ENCODE measurements around the gene NBPF11. TPM values are rescaled to one million over a fixed set of nuclear protein-coding genes. Genes with fewer than 3 reads are reported as not detected.
"Not testable (repeated sequence)": the region's sequence is repeated elsewhere in the genome, so short reads cannot be mapped to it uniquely, and the experiment has no call there.

The NBPF11 gene
- total RNA-seq, 1 donor from 2014 or later, result 9.5 TPM

DNA sequence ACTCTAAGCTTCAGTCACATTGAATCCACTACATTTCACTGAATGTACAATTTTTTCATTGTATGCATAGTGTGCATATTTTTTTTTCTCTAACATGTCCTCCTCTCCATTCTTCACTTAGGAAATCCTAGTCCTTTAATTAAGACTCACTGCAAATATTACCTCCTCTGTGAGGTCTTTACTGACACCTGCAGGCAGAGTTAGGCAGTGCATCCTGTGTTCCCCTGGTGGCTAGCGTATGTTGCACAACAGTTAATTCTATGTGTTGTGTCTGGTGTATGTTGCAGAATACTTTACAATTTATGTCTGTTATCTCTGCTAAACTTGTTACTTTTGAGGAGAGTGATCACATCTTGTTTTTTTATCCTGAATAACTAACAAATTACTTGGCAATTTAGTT, 70.9 kb downstream of the NBPF11 start:
- H3K27me3 ChIP-seq (ENCODE audit: control insufficient read depth, insufficient read depth, low read length); DNase-seq (ENCODE audit: low read depth); H3K4me3 ChIP-seq (ENCODE audit: low read depth, low read length); H3K36me3 ChIP-seq (ENCODE audit: control insufficient read depth, insufficient read depth, low read length): not testable (repeated sequence)

DNA sequence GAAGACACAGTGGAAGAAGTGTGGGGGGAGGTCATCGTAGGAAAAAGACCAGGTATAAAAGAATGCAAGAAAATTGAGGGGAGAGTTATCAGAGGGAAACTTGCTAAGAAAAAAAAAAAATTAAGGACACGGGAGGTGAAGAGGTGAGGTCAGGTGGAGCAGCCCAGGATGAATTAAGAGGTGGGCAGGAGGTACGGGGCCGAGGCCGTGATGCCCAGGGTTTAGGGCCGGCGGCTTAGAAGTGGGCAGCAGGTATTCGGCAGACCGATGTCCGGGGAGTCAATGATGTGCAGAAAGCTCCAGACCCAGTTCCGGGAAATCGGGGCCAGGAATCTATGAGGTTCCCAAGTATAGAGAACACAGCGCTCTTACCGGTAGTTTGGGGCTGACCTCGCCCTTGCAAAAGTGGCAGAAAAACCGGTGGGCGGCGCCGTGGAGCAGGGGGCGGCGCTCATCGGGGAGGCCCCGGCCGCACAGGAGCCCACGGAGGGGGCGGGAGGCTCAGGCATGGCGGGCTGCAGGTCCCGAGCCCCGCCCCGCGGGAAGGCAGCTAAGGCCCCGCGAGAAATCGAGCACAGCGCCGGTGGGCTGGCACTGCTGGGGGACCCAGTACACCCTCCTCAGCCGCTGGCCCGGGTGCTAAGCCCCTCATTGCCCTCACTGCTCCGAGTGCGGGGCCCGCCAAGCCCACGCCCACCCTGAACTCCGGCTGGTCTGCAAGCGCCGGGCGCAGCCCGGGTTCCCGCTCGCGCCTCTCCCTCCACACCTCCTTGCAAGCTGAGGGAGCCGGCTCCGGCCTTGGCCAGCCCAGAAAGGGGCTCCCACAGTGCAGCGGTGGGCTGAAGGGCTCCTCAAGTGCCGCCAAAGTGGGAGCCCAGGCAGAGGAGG, 73.2 kb downstream of the NBPF11 start:
- H3K27me3 ChIP-seq (ENCODE audit: control insufficient read depth, insufficient read depth, low read length); DNase-seq (ENCODE audit: low read depth); H3K4me3 ChIP-seq (ENCODE audit: low read depth, low read length); H3K36me3 ChIP-seq (ENCODE audit: control insufficient read depth, insufficient read depth, low read length): not testable (repeated sequence)

DNA sequence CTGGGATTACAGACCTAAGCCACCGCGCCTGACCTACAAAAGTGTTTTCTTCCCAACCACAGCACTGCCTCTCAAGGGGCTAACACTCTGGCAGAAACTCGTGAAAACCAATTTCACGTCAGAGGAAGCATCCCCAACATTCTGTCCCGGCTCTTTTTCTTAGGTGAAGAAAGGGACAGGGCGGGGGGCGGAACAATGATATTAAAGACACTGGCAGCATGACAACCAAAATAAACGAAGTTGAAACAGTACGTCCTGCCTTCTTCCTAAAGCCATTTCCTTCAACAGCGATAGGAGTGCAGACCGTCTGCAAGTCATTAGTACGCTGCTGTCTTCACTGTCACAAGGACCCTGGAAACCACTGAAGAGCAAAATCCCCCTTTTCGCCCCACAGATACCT, 74.0 kb downstream of the NBPF11 start:
- not testable (repeated sequence) for H3K4me3 ChIP-seq (ENCODE audit: low read depth, low read length); H3K36me3 ChIP-seq (ENCODE audit: control insufficient read depth, insufficient read depth, low read length); DNase-seq (ENCODE audit: low read depth); H3K27me3 ChIP-seq (ENCODE audit: control insufficient read depth, insufficient read depth, low read length)

DNA sequence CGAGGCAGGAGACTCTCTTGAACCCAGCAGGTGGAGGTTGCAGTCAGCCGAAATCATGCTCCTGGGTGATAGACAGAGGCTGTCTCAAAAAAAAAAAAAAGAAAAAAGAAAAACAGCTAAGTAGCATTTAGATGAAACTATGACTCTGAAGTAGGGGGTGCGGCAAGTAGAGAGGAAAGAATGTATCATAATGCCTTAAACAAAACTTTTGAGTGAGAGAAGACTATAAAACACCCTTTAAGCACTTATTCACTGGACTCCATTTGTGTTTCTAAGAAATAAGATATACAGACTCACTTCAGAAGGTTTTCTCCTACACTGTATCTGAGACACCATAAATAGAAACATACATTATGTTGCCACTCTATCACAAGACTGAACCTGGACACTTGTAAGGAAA, 74.6 kb downstream of the NBPF11 start:
- not testable (repeated sequence) for DNase-seq (ENCODE audit: low read depth); H3K36me3 ChIP-seq (ENCODE audit: control insufficient read depth, insufficient read depth, low read length); H3K4me3 ChIP-seq (ENCODE audit: low read depth, low read length); H3K27me3 ChIP-seq (ENCODE audit: control insufficient read depth, insufficient read depth, low read length)

- not testable (repeated sequence) for H3K4me3 ChIP-seq (ENCODE audit: low read depth, low read length); DNase-seq (ENCODE audit: low read depth); H3K27me3 ChIP-seq (ENCODE audit: control insufficient read depth, insufficient read depth, low read length); H3K36me3 ChIP-seq (ENCODE audit: control insufficient read depth, insufficient read depth, low read length)
These were observed 78.7 kb downstream of the NBPF11 start for GRCh38 chr1:148073392-148073791.

DNA sequence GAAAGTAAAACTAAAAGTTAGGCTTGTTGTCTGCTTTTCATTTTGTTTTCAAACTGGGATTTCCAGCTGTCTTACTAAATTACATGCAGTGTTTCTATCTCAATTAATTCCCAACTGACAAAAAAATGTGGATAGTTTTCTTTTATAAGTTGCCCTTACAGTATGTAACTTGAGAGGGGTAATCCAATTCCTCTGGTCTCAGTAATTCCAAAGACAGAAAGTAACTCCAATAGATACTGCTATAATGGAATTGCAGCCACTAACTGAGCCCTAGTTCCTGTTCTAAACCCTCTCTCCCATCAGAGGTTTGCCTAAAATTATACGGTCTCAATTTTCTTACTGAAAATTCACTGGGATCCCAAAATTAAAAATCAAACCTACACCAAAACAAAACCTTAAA, 83.5 kb downstream of the NBPF11 start:
- H3K36me3 ChIP-seq (ENCODE audit: control insufficient read depth, insufficient read depth, low read length); DNase-seq (ENCODE audit: low read depth); H3K27me3 ChIP-seq (ENCODE audit: control insufficient read depth, insufficient read depth, low read length); H3K4me3 ChIP-seq (ENCODE audit: low read depth, low read length): not testable (repeated sequence)

- not testable (repeated sequence) for DNase-seq (ENCODE audit: low read depth); H3K27me3 ChIP-seq (ENCODE audit: control insufficient read depth, insufficient read depth, low read length); H3K36me3 ChIP-seq (ENCODE audit: control insufficient read depth, insufficient read depth, low read length); H3K4me3 ChIP-seq (ENCODE audit: low read depth, low read length)
These were observed 83.9 kb downstream of the NBPF11 start for GRCh38 chr1:148068201-148068600.

- H3K27me3 ChIP-seq (ENCODE audit: control insufficient read depth, insufficient read depth, low read length); H3K36me3 ChIP-seq (ENCODE audit: control insufficient read depth, insufficient read depth, low read length); DNase-seq (ENCODE audit: low read depth): not testable (repeated sequence)
- H3K4me3 ChIP-seq (ENCODE audit: low read depth, low read length), result peak overlapping the region; percentile 22
These were observed 91.8 kb downstream of the NBPF11 start for GRCh38 chr1:148060294-148060701.

DNA sequence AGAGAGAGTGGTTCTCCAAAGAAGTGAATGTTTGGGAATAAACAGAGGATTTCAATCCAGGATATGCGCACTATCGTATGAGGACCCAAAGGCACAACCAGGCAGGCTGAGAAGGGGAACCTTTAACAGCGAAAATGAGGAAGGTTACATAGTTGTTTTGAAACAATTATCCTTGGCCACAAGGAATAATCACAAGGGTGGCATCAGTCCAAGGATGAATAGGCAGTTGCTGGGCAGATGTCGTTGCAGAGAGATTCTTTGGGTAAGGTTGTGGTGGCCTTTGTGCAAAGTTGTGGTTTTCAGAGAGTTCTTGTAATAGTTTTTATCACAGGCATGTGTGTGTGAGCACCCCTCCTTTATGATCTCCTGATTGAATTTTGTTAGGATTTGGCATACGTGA, 94.7 kb downstream of the NBPF11 start:
- H3K4me3 ChIP-seq (ENCODE audit: low read depth, low read length); H3K27me3 ChIP-seq (ENCODE audit: control insufficient read depth, insufficient read depth, low read length); DNase-seq (ENCODE audit: low read depth); H3K36me3 ChIP-seq (ENCODE audit: control insufficient read depth, insufficient read depth, low read length): not testable (repeated sequence)

Other genes with a start within 250 kb of the NBPF11 start
- gene GJA8, start 249.5 kb downstream of the NBPF11 start, total RNA-seq, result not detected in 2 replicates
- gene GPR89B, start 223.9 kb downstream of the NBPF11 start, total RNA-seq, result 14.4 and 14.7 TPM in 2 replicates